ENCODE measurements around the gene FSTL4. TPM values are rescaled to one million over a fixed set of nuclear protein-coding genes. Genes with fewer than 3 reads are reported as not detected.

FSTL4 gene
- total and polyA plus RNA-seq, 12 donors, result 0.48 to 5.2 (median 2.3) TPM

GRCh38 chr5:133353741-133354140, 258.6 kb downstream of the FSTL4 start:
- 60 to 72% (median 64%) methylated on average over 8 of the region's 8 CpGs for WGBS, 4 donors
- no peak overlapping the region for H3K27ac ChIP-seq

GRCh38 chr5:133348406-133348805, 263.9 kb downstream of the FSTL4 start:
- Histone ChIP-seq H3K36me3 (replicated peaks in 1 of 2) (no peaks in the 10 kb centered on the region), H3K27ac (no peak overlapping the region), H3K4me1 (replicated peaks in 1 of 2) (no peaks in the 10 kb centered on the region), H3K9me3 (replicated peaks in 1 of 3) (no peaks in the 10 kb centered on the region), H3K4me3 (no peak overlapping the region), H3K27me3 (no peaks in the 10 kb centered on the region)
- DNase-seq, result no peak
- TF ChIP-seq CTCF (IDR thresholded peaks at IDR 0.05) (no peak), POLR2A (IDR thresholded peaks at IDR 0.05) (no peak)
- intact Hi-C loops (cut with DNase I), result no loop called here
- WGBS, 4 donors, result 88 to 98% (median 95%) methylated on average over 4 of the region's 4 CpGs

More at GRCh38 chr5:133353741-133354140, 258.6 kb downstream of the FSTL4 start:
- Histone ChIP-seq H3K36me3 (replicated peaks in 1 of 2) (no peaks in the 10 kb centered on the region), H3K4me3 (no peak overlapping the region), H3K27me3 (no peaks in the 10 kb centered on the region), H3K9me3 (replicated peaks in 1 of 3) (no peaks in the 10 kb centered on the region), H3K4me1 (replicated peaks in 1 of 2) (peaks cover 0 to 4% of the 10 kb centered on the region in 2 donors)
- TF ChIP-seq CTCF (IDR thresholded peaks at IDR 0.05), result no peak
- TF ChIP-seq POLR2A (IDR thresholded peaks at IDR 0.05), result no peak
- DNase-seq, result peak in 1 of 7 donors; percentile 27
- intact Hi-C loops (cut with DNase I), result no loop called here

GRCh38 chr5:133347039-133347438, 265.3 kb downstream of the FSTL4 start:
- Histone ChIP-seq H3K4me3 (no peak overlapping the region), H3K4me1 (replicated peaks in 1 of 2) (no peaks in the 10 kb centered on the region), H3K27ac (no peak overlapping the region), H3K36me3 (replicated peaks in 1 of 2) (no peaks in the 10 kb centered on the region), H3K9me3 (replicated peaks in 1 of 3) (no peaks in the 10 kb centered on the region), H3K27me3 (no peaks in the 10 kb centered on the region)
- 70 to 76% (median 71%) methylated on average over 6 of the region's 6 CpGs for whole genome bisulfite sequencing, 4 donors
- intact Hi-C loops (cut with DNase I), result no loop called here
- TF ChIP-seq POLR2A (IDR thresholded peaks at IDR 0.05), result no peak
- TF ChIP-seq CTCF (IDR thresholded peaks at IDR 0.05), result no peak
- no peak for DNase-seq

- DNase-seq, result no peak
- intact Hi-C loops (cut with DNase I), result no loop called here
- H3K27ac ChIP-seq, result no peak overlapping the region
- no peaks in the 10 kb centered on the region for H3K36me3 ChIP-seq (replicated peaks in 1 of 2)
- no peaks in the 10 kb centered on the region for H3K9me3 ChIP-seq (replicated peaks in 1 of 3)
- 57 to 69% (median 64%) methylated on average over 2 of the region's 2 CpGs for WGBS, 4 donors
- H3K4me3 ChIP-seq, result no peak overlapping the region
- no peaks in the 10 kb centered on the region for H3K4me1 ChIP-seq (replicated peaks in 1 of 2)
- no peaks in the 10 kb centered on the region for H3K27me3 ChIP-seq
- no peak for TF ChIP-seq CTCF (IDR thresholded peaks at IDR 0.05)
- TF ChIP-seq POLR2A (IDR thresholded peaks at IDR 0.05), result no peak
These were observed 268.1 kb downstream of the FSTL4 start for GRCh38 chr5:133344266-133344665.
